ENCODE results near the gene CDKL4.
"Not testable (repeated sequence)": the region's sequence is repeated elsewhere in the genome, so short reads cannot be mapped to it uniquely, and the experiment has no call there.

The CDKL4 gene

DNA sequence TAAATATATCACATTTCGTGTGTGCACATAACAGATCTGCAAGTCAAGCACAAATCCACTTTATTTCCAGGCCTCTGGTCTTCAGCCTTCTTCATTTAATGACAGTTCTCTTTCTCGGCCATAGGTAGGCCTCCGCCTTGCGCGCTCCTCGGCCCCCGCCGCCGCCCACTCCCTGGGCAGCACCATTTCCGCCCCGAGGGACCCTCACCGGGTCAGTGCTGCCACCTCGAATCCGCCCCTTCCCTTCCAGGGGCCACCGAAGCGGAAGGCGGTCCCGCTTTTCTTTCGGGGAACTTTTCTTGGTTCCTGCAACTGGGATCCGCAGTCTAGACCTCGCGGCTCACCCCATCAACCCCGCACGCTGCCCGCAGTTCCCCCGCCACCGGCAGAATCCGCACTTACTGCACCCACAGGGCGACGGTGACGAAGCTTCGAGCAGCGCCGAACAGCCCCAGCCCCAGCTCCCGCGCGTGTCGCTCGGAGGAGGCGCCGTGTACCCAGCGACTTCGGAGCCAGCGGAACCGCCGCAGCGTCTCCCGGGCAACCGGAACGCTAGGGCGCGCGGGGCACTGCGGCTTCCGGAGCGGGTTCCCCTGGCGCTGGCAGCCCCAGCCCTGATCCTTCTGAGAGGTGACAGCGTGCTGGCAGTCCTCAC, at the start of gene CDKL4:
Gene CDKL4, minus strand, starts transcription at position 502 of the 655 bp plus-strand sequence.
- DNase-seq, result no peak

DNA sequence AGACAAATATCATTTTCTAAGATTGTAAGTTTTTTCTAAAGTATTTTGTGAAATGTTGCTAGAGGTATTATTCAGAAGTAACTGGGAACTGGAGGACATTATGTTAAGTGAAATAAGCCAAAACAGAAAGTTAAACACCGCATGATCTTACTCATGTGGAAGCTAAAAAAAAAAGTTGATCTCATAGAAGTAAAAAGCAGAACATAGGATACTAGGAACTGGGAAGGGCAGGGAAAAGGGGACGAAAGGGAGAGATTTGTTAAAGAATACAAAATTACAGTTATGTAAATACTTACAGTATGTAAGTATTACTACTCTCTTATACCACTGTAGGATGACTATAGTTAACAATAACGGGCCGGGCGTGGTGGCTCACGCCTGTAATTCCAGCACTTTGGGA, 46.7 kb upstream of the CDKL4 start:
- DNase-seq, result no peak

DNA sequence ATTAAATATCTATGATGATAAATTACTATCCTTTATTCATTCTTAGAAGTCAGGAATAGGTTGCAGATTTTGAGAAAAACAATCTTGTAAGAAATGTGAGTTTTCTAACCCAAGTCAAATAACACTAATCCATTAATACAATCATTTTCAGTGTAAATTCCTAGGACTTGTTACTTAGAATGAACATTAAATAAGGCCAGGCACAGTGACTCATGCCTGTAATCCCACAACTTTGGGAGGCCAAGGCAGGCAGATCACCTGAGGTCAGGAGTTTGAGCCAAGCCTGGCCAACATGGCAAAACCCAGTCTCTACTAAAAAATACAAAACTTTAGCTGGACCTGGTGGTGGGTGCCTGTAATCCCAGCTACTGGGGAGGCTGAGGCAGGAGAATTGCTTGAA, 45.8 kb upstream of the CDKL4 start:
- no peak for DNase-seq

DNA sequence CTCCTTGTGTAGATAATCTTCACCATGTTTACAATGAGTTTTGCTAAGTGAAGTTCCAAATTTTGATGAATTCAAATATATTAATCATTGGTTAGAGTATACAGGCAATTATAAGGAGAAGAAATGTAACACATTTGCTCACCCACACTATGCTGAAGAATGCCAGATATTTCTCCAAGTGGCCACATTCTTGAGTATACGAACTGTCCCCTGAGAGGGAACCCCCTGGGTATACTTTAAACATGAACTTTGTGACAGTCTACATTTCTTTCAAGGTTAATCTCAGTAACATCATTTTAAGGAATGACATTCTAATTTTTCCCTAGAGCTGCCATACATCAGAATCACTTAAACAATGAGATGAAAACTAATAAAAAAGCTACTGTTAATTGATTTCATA, 39.8 kb upstream of the CDKL4 start:
- DNase-seq, result no peak

DNA sequence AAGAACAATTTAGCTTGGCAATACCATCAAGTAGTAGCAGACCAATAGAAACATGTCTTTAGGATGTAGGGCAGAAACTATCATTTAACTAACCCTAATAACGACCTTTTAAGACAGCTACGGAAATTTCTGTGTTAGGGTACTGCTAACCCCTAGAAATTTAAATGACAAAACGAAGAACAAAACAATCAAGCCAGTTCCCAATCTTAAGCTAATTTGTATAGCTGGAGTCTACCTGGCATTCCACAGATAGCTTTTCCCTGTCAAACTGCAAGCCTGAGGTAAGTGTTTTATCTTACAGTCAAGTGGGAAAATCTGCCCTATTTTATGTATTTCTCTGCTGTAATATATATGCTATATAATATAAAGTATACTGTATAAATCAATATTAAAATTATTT, 37.6 kb upstream of the CDKL4 start:
- no peak for DNase-seq

DNA sequence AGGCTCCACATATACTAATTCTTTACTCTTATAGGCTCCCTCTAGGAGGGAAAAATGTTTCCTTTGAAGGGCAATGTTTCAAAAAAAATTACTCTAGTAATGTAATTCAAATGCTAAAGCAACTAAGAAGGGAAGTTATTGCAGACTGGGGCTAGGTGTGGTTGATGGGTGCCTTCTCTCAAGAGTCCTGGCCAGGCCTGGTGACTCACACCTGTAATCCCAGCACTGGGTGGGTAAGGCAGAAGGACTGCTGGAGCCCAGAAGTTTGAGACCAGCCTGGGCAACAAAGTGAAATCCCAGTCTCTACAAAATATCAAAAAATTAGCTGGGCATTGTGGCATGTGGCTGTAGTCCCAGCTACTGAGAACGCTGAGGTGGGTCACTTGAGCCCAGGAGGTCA, 31.2 kb upstream of the CDKL4 start:
- no peak for DNase-seq

DNA sequence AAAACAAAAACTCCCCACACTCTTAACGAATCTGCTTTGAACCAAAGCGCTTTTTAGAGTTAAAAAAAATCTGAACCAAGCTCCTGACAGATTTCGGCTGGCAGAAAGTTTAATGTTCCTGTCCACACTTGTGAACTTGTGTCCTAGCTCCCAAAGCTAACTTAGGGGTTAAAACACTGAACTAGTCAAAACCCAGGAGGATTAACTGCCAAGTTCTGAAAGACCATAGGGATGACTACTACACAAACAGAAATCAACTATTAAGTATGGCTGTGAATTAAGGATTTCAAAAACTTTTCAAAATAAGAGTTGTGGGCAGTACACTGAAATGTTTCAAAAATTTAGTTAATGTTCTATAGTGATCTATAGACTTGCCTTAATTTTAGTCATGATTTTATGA, 26.2 kb upstream of the CDKL4 start:
- no peak for DNase-seq

DNA sequence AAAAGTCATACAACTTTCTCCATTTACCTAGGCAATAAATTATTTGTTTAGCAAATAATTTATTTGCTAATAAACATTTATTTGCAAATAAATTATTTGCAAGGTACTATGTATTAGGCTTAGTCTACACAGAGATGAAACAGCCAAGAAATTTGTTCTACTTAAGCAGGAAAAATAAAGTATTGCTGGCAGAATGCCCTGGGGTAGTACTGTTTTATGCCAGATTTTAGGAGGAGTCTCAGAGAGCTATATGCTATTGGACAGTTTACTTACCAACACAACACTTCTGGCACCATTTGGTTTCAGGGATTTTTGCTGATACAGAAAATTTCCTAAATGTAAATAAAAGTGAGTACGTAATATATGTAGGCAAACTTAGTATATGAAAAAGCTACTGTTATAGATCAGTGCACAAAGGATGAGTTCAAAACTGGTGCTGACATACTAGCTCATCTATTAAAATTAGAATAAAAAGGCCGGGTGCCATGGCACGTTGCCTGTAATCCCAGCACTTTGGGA, 23.2 kb upstream of the CDKL4 start:
- DNase-seq, result no peak

DNA sequence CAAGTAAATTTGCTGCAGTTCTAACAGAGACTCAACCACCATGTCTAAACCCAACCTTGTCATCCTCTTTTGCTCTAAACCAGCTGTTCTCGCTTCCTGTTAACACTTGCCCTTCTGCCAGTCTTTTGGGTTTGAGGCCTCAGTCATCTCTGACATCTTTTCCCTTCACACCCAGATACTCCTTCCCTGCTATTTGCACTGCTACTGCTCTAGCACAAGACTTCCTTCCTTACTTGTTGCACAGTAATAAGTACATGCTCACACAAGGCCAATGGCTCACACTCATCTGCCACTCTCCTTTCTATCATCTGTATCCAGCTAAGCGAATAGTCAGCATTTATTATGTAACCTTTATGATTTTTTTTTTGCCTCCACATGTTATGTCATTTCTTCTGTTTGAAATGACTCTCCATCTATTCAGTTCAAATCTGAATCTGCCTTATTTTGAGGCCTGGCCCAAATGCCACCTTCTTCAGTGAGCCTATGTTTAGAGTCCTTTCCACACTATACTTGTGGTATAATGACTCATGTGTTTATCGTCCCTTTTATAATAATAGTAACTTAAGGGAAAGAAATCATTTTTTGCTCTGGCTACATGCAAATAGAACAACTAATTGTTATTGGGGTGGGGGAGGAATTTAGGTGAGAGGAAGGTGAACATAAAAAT, 22.5 kb upstream of the CDKL4 start:
- no peak for DNase-seq

DNA sequence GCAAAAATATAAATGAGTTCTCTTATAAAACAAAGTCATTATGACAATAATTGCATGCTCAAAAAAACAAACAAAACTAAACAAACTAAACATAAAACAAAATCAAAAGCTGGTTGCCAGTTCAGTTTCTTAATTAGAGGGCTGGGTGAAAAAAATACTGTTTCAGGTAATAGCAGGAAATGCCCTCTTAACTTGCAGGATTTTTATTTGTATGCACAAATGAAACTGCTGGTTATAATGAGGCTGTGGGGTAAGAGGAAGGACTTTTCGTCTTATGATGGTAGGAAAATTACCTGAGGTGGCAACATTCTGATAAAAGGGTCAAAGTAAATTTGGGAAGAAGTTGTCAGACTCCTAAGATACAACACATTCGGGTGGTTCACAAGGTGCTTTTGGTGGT, 21.5 kb upstream of the CDKL4 start:
- no peak for DNase-seq

DNA sequence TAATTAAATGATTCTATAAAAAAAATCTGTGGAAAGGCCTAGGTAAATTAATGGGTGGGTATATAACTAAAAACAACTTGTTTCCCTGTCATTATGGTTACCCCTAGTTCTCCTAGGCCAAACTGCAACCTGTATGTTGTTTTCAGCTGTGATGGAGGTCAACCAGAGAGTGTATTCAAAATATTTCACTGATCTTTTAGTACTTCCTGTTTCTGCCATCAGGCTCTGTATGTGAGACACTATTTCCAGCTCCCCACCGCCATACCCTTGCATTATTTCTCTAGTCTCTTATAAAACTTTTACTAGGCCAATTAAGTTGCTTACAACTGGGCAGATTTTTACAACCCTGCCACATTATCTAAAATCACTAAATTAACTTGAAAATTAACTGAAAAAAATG, 21.0 kb upstream of the CDKL4 start:
- no peak for DNase-seq

DNA sequence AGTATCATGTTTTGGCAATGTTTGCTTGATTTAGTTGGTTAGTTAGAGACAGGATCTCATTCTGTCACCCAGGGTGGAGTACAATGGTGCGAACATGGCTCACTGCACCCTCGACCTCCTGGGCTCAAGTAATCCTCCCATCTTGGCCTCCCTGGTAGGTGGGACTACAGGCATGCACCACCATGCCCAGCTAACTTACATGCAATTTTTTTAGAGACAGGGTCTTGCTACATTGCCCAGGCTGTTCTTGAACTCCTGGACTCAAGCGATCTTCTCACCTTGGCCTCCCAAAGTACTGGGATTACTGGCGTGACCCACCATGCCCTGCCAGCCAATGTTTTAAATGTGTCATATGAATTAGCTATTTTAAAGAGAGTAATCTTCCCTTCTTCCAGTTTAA, 16.3 kb upstream of the CDKL4 start:
- no peak for DNase-seq

DNA sequence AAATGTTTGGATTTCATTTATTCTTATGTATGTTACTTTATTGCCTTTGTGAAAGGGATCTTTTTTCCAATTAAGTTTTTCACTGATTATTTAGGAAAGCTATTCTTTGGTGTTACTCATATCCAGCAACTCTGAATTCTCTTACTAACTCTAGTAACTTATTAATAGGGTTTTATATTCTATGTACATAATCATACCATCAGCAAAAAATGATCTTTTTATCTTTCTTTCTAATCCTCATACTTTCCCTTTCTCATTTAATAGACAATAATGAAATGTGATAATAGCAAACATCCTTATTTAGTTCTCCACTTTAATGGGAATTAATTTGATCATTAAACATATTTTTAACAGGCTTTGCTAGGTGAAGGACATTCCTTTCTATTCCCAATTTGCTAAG, 12.3 kb upstream of the CDKL4 start:
- DNase-seq, result no peak

DNA sequence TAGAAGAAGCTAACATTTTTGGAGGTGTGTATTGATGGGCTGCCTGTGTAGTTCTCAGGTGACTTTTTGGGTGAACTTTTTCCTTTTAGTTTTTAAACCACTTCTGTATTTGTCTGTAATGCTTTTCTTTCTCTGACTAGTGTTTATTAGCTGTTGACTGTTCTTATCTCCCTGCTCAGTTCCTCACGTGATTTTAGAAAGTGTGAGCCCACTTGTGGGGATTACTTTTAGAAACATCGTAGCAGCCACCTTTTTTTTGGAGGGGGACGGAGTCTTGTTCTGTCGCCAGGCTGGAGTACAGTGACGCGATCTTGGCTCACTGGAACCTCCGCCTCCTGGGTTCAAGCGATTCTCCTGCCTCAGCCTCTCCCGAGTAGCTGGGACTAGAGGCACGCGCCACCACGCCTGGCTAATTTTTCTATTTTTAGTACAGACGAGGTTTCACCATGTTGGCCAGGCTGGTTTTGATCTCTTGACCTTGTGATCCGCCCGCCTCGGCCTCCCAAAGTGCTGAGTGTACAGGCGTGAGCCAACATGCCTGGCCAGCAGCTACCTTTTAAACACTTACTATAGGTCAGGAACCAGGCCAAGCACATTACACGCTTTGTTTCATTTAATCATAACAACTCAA, 9.2 kb upstream of the CDKL4 start:
- no peak for DNase-seq

DNA sequence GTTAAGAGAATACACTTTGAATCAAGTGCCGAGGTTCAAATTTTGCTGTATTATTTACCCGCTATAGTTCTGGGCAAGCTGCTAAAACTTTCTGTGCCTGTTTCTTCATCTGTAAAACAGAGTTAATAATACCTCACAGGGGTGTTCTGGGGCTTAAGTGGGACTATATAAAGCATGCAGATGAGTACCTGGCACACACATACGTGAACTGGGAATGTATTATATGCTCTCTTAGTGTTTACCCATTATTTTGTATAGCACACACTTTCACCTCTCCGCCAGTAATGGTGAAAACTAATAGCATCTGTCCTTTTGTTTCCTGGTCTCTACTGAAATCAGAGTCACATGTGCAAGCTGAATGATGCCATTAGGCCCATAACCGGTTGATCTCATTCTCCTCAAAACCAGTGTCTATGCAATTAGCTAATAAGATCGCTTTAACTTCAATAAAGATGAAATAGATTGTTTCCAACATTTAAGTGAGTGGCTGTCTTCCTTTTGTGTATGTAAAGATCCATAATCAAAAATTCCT, 3.8 kb upstream of the CDKL4 start:
- DNase-seq, result no peak

DNA sequence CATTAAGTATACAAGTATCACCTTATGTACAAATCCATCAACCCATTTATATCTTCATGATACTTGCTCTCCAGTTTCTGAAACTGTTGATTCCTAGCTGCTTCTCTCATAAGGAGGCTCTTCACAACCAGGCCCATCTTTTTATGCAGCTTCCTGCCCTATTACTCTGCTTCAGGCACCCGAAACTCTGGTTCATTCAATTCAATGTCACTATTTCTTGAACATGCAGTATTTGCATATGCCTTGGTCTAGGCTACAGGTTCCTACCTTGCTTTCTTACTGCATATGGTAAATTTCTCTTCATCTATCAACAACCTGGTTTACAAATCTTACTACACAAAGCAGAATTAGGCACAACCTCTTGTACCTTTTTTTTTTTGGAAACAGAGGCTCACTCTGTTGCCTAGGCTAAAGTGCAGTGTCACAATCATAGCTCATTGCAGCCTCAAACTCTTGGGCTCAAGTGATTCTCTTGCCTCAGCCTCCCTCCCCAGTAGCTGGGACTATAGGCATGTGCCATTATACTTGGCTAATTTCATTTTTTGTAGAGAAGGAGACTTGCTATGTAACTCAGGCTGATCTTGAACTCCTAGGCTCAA, 2.7 kb upstream of the CDKL4 start:
- no peak for DNase-seq

DNA sequence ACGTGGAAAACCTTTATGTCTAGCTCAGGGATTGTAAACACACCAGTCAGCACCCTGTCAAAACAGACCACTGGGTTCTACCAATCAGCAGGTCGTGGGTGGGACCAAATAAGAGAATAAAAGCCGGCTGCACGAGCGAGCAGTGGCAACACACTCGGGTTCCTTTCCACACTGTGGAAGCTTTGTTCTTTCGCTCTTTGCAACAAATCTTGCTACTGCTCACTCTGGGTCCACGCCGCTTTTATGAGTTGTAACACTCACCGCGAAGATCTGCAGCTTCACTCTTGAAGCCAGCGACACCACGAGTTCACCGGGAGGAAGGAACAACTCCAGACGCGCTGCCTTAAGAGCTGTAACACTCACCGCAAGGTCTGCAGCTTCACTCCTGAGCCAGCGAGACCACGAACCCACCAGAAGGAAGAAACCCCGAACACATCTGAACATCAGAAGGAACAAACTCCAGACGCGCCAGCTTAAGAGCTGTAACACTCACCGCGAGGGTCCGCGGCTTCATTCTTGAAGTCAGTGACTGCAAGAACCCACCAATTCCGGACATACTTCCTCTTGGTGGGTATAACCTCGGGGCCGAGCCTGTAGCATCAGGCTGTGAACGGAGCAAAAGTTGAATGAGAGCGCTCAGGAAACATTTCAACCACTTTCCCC, 1.3 kb upstream of the CDKL4 start:
- not testable (repeated sequence) for DNase-seq

DNA sequence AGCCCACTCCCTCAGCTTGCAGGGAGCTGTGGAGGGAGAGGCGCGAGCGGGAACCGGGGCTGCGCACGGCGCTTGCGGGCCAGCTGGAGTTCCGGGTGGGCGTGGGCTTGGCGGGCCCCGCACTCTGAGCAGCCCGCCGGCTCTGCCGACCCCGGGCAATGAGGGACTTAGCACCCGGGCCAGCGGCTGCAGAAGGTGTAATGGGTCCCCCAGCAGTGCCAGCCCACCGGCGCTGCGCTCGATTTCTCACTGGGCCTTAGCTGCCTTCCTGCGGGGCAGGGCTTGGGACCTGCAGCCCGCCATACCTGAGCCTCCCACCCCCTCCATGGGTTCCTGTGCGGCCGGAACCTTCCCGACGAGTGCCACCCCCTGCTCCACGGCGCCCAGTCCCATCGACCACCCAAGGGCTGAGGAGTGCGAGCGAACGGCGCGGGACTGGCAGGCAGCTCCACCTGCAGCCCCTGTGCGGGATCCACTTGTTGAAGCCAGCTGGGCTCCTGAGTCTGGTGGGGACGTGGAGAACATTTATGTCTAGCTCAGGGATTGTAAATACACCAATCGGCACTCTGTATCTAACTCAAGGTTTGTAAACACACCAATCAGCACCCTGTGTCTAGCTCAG, 582 bp upstream of the CDKL4 start:
- DNase-seq, result not testable (repeated sequence)

DNA sequence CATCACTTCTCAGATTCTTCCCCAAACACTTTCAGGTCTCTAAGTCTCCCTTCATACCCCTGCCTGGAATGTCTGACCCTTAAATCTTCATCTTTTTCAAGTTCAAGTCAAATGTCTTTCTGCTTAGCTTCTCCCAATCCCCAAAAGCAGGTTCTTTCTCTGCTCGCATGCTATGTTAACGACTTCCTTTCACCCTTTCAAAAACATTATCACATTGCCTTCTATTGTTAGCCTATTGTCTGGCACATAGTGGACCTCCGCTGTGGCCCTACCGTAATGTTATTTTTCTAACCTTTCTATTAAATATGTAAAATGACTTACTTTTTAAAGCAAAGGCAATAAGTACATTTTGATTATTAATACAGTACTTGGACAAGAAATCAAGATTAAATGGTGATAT, 2.2 kb downstream of the CDKL4 start:
- no peak for DNase-seq

DNA sequence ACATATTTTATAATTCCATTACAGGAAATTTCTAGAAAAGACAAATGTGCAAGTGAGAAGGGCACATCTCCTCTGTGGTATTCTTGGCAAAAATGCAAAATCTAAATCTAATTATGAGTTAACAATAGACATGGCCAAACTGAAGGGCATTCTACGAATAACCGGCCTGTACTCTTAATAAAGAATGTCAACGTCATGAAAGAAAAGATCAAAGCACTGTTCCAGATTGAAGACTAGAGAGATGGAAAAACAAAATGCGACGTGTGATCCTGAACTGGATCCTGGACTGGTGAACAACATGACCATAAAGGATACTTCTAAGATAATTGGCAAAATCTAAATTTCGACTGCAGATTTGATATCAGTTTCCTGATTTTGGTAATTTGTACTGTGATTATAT, 3.0 kb downstream of the CDKL4 start:
- DNase-seq, result no peak

DNA sequence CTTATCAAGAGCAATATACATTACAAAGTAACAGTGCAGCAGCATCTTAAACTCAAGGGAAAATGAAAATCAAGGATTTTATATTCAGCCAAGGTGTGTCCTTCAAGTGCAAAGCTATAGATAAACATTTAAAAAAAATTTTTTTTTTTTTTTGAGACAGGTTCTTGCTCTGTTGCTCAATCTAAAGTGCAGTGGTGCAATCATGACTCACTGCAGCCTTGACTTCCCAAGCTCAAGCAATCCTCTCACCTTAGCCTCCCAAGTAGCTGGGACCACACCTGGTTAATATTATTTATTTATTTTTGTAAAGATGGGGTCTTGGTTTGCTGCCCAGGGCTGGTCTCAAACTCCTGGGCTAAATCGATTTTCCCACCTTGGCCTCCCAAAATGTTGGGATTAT, 9.0 kb downstream of the CDKL4 start:
- DNase-seq, result no peak

DNA sequence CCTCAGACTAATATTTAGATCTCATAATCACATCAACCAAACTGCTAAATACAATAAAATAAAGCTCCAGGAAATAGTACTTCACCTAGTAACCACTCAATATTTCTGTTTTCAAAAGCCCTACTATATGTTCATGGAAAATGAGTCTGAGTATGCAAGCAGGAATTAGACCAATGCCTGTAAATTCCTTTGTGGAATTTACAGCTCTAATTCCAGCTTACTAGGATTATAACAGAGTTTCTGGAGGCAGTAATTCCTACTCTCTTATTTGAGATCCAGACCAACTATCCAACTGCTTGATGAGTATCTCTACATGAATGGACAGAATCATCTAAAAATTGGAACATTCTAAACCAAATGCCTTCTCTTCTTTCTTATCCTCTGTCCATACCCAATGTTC, 11.6 kb downstream of the CDKL4 start:
- no peak for DNase-seq
